ENCODE results near the gene ING3.
A peak's percentile ranks its signal among the peaks of the same experiment; 100 is the strongest.

The ING3 gene

DNA sequence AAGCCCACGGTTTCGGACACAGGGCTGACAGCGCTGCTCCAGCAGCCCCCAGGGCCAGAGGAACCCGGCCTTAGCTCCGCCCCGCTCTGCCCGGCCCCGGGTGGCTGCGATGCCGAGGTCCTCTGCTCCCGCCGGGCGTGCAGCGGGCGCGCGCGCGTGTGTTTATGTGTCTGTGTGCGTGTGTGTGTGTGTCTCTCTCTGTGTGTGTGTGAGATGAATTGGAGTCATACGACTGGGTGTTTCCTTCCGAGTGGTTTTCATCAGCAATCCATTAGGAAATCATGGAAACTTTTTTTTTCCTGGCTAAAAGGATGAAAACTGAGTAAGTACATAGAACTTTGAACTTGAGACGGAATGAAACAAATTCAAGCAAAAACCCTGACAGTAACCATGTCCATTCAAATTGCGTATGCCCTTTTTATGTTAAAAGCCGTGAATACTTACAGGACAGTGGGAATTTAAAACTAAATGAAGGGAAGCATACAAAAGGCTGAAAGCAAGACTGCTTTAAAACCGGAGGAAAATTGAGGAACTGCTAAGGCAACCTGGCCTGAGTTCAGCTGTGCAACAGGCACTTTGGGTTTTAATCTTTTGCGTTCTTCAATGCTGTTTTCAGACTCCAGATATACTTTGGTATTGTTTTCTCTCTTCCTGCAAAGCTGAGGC, 38.1 kb downstream of the ING3 start, which contains the start of gene CPED1:
Gene CPED1, plus strand, starts transcription at position 121 of the 666 bp plus-strand sequence. CDS start 911 bp downstream, outside the sequence.
- DNase-seq (ENCODE audit: low spot score): peak; percentile 15

DNA sequence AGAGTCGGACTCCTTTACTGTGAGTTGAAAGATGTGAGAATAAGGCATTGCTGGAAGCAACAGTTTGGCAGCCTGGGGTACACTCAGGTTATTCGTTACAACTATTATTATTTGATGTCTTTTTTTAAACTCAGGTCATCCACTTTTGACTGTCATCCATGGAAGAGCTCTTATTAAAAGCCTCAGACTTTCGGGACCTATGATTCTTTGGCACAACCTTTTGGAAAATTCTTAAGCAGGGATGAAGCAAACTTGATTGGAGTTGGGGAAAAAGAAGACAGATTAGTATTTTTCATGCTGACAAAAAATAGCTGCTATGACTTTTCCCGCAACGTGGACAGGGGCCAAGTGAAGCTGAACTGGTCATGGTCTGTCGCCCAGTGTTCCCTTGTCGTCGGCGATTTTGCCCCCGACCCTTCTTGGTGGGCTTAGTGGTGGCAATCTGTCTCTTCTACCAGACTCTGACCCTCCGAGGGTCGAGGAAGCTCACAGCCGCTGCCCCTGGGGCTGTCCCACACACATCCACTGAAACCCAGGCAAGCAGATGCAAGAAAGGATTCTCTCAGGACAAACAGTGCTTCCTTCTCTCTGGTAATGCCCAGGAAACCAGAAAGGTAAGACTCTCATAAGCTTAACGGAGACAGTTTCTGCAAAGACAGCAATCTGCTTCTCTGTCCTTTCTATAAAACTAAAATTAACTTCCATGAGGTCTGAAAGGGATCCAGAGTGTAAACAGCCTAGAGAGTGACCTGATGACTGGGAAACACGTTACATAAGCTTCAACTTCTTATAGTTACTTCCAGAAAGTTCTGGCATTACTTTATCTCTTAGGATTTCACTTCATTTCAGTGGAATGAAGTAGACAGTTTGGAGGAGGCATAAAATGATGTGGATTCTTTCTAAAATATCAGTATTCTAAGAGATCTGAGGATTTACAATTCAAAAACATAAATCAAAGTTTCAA, 39.0 kb downstream of the ING3 start:
- DNase-seq (ENCODE audit: low spot score): no peak

DNA sequence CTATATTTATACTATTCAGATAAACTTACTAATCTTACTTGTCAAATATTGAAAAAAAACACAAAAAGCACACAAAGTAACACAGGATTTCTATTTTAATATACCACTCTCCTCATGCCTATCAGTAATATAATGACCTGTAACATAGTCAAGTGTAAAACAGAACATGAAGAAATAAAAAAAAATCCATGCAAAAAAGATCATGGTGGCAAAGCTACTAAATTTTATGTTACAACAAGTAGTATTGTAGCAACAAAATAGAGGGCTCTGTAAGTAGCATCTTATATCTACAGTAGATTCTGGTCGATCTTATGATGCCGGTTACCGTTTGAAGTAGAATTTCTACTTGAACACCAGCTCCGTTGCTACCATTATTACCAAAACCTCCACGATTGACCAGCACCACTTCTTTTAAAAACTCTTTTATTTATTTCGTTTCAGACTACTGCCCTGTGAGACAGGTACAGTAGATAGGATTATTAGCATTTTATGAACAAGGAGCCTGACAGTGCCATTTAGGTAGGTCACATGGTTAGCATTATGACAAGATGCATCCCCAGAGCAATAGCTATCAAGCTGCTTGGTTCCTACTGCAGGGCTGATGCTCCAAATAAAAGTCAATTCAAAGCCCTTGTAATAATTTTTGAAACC, 40.0 kb downstream of the ING3 start:
- DNase-seq (ENCODE audit: low spot score): no peak

DNA sequence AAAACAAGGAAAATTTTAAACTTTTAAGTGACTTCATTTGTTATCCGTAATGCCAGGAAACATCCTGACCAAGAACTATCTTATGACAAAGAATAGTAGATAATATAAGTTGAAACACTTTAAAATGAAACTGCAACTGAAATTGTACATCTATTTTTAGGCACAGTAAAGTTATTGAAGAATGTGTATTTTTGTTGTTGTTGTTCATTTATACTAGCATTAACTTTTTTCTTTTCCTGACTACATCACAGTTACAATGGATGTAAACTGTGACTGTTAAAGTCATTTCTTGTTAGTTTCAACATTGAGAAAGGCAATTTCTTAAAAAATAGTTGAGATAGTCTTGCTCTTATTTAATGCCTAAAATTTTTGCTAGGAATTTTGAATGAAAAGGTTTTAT, 40.6 kb downstream of the ING3 start:
- no peak for DNase-seq (ENCODE audit: low spot score)

DNA sequence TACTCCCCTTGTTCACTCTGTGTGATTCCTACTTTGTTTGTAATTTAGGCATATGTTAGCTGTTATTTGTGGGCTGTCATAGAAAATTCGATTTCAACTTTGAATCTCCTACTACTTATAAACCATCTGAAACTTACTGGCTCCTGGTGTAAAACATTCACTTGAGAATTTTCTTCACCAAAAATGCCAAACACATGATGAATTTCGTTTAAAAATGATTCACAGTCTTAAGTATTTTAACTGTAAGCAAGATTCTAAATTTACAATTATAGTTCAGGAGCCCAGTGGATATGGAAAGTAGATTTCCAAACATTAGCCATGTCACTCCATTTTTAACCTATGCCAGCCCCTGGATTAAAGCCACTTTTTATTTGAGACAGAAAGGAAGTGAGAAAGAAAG, 41.0 kb downstream of the ING3 start:
- no peak for DNase-seq (ENCODE audit: low spot score)

DNA sequence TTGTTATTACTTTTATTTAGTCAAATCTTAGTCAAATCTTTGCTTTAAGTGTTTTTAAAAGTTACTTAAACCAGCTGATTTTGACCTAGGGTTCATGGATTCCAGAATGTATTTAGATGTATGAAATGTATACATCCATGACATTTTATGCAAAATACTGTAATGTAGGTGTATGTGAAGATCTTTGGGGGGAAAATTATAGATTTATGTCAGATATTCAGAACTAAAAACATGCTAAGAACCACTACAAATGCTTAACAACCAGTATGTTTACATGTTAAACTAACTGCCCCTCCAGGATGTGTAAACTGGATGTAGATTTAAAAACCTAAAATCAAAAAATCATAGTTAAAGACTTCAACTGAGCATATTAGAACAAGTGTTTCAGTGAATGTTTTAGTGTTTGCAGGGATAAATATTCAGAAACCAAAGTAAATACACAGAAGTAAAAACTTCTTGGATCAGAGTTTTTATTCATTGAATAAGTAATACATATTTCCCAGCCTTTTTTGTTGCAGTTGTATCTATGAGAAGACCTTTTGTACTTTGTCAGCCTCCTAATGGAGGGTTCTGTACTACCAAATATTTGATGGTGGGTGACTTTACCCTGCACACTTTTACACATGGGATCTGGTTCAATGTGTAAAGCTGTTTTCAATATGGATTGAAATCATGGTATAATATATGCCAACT, 41.8 kb downstream of the ING3 start:
- DNase-seq (ENCODE audit: low spot score): no peak

DNA sequence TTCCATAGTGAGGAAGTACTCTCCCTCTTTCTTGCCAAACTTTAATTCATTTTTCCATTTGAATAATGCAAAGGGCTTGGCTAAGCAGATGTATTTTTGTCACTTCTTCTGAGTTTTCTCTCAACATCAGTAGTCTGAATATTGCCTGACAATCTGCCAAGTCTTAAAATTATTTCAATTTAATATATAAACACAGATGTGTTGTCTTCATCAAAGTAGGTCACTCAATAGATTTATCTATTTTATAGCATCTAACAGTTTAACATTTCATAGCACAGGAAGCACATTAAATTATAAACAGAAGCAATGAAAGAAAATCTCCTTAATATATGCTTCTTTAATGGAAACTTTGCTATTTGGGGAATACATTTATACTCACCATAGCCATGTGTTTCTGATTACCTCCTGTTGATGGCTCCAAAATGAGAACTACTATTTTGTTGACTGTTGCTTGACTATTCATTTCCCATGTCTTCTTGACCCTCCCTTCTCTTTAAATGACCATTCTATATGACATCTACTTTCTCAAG, 42.5 kb downstream of the ING3 start:
- no peak for DNase-seq (ENCODE audit: low spot score)

DNA sequence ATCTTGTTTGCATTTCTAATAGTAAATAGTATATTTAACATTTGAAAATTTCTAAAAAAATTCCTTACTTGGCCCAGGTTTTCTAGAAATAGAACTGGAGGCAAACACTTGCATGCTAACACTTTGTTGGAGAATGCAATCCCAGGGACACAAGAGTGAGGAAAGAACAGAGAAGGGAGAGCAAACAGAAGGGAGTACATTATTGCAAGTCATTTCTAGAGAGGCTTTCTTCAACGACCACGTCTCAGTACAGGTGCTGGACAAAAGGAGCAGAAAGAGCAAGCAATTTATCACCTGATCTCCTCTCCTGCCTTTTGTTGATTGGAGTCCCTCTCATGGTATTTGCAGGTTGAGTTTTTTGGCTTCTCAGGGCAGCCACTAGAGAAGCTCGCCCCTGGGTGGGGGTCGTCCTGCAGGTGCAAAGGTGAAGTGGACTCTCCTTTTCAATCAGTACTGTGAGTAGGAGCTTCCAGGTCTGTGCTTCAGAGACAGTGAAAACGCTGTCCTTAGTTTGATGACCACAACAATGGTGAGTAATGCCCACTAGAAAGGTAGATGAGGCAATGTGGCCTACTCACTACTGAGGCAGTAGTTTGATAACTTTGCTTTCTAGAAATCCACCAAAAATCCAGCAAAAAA, 43.1 kb downstream of the ING3 start:
- DNase-seq (ENCODE audit: low spot score): no peak

DNA sequence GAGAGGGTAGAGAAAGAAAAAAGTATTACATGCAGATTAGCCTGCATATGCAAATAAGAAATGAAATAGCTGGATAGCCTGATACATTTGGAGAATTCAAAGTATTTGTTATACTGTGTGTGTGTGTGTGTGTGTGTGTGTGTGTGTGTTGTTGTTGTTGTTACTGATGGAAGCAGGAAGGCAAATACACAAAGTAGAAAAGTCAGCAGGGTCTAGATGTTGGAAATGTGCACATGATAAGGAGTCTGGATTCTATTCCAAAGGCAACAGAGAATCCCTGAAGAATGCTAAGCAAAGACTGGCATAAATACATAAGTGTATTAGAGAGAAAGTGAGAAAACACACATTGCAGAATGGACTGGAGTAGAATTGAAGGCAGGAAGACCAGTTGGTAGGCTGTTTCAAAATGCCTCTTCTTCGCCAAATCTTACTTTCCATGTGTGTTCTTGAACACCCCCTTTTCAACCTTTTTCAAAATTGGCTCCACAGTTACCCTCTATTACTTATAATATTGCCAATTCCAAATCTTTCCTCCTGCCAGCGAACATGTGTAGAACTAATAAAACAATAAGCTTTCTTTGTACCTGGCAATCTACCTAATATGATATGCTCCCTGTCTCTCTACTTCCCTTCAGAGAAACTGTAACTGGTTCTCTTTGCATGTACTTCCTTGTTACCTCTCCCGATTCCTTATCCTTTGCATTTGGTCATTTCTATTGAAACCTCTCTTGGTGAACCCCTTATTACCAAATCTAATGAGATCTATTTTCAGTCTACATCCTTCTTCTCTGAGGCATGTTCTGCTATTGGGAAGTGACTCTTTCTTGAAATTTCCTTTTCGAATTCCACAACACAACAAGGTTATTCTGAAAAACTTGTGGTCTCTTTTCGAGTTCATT, 44.2 kb downstream of the ING3 start:
- DNase-seq (ENCODE audit: low spot score): no peak

DNA sequence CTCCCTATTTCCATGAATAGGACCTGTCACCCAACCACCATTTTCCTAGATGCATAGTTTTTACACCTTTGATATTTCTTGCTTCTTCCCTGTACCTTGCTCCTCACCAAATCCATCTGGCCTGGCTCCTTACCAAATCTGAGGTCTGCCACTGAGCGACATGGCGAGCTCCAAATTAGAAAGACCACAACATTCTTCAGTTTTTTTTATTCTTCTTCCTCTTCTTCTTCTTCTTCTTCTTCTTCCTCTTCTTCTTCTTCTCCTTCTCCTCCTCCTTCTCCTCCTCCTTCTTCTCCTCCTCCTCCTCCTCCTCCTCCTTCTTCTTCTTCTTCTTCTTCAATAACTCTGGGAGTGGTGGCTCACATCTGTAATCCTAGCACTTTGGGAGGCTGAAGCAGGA, 45.1 kb downstream of the ING3 start:
- no peak for DNase-seq (ENCODE audit: low spot score)

DNA sequence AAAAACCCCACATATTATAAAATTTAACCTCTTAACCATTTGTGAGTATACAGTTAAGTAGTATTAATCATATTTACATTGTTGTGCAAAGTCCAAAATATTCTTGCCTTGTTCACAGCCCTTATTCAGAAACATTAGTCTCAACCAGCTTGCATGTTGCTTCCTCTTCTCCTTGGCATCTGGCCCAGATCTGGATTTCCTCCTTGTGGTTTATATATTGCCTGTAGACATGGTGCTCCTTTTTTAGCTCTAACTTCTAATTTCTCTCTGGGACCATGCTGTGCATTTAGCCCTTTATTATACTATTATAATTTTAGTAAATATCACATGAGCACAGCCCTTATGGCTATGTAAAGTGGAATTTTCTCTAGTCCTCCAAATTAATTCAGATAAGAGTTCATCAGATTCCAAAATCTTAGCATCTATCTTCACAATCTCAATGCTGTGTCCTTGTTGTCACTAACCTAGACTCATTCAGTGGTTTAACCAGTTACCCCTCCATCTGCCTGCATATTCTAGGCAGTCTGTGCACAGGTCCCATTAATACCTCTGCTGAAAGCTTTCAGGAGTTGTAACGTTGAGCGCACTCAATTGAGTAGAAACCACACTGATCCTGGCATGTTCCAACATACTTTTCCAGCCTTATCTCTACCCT, 45.9 kb downstream of the ING3 start:
- peak; percentile 71 for DNase-seq (ENCODE audit: low spot score)

DNA sequence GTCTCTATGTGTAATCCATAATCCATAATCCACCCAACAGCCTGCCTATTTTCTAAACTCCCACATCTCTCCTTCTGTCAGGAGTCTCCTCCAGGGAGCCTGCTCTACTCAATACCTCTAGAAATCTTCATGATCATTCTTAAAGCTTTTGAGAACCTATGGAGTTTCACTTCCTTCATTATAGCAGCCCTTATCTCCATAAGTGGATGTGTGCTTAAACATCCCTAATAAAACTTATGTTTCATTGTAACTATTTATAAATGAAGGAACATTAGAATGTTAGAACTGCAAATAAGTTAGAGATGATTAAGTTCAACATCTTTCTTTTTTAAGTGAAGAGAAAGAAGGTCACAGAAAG, 46.4 kb downstream of the ING3 start:
- DNase-seq (ENCODE audit: low spot score): no peak

DNA sequence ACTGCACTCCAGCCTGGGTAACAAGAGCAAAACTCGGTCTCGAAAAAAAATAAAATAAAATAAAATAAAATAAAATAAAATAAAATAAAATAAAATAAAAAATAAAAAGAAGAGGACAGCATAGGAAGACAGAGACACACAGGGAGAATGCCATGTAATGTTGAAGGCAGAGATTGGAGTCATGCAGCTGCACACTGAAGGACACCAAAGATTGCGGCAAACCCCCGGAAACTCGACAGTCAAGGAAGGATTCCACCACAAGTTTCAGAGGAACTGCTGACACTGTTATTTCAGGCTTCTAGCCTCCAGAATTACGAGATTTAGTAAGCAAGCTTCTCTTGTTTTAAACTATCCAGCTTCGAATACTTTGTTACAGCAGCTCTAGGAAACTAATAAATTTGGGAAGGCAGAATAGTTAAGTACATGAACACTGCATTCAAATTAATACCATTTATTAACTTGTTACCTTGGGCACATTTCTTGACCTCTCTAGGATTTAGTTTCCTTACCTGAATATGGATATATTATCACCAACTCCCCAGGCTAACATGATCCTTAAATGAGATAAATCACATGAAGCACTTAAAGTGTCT, 47.4 kb downstream of the ING3 start:
- DNase-seq (ENCODE audit: low spot score): no peak

DNA sequence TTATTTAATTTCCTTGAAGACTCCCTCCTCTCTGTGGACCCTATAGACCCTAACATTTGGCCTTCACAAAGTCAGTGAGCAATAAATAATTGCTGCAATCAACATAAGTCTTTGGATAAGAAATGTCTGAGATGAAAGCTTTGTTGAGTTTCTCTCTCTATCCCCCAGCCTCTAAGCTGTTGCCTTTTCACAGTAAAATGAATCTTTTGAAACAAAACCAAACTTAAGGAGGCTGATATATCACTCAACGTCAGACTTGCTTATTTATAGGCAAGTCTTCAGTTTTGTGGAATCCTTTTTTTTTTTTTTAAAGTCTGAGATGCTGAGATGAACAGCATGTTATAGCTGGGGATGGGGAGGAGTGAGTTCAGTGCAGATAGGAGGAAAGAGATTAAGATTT, 47.9 kb downstream of the ING3 start:
- no peak for DNase-seq (ENCODE audit: low spot score)

DNA sequence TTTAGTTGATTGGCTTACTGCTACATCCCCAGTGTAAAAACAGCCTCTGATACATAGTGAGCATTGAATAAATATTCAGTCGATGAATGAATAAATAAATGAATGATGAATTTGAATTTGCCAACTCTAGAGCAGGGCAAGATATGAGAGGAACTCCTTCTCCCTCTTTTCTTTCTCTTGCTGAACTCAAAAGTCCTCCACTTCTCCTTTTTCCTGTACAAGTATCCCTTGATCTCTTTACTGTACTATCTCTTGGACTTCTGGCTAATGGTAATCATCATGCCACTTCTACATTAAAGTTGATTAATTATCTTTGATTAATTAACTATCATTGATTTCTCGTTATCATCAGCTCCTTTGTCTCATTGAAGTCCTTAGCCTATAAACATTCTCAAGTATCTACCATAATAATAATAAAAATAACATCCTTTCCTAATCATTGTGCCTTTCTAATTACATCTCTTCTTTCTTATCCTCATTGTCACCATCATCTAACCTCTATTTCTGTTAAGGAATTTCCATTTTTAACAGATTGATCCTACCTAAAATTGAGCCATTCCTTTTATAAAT, 48.5 kb downstream of the ING3 start:
- DNase-seq (ENCODE audit: low spot score): no peak

DNA sequence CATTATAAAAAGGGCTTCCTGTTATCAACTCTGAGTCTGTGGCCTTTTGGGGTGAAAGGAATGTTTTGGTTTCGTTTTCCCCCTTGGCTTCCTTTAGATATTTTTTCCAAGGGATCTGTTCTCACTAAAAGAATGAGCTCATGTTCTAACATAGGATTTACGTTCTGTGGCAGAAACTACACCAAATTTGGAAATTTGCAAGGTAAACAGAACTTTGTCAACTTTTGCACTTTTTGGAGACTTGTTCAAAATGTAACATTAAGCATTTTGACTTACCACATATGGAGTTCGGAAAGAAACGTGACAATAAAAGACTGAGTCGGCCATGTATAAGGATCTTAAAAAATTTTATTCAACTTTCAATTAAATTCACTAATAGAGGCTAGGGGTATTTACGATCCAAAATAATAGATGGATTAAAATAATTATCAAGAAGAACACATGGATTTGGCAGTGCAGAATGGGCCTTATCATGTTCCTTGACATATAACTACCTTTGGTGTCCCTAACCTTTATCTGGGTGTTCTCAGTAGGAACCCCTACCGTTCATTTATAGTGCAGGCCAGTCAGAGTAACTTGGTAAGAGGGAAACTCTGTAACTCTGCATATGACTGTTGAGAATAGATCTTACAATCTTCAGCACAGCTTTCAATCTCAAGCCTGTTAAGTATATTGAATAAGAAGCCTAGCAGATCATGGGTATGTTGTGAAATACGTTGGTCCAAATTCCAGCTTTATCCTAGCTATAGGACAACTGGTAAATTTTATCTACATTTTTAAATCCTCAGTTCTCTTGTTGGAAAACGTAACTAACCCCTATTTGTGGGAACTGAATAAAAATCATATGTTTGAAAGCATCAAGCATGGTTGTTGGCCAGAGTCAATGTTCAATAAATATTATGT, 49.8 kb downstream of the ING3 start:
- no peak for DNase-seq (ENCODE audit: low spot score)

DNA sequence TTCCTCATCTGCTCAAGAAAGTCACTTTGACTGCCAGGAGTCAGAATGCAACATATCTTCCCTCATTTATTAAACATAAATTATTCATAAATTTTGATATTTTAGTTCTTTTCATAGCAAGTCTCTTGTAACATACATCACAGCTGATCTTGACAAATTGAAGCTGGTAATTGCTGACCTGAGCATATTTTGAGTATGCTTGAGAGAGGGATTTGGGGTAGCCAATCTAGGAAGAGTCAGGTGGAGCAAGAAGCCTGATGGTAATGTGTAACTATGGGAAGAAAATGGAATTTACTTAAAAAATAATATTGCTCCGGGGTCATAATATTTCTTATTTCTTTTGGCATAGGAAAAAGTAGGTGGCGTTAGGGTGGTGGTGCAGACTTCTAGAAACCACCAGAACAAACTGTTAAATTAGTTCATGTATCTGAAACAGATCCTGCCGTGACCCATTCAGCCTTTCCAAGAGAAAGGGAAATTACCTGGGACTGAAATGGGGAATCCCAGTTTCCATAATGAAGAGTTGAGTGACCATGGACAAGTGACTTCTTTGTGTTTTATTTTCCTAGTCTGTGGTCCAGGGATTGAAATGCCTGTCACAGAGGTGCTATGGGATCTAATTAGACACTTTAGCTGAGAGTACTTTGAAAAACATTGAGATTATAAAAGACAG, 50.8 kb downstream of the ING3 start:
- DNase-seq (ENCODE audit: low spot score): no peak

All from CD4-positive, alpha-beta T cell treated with Interleukin-6 at 100 ng/mL for 8 hours (primary cell).